Kidney (tissue), 14 donors: ENCODE measurements around the gene KLHL28. TPM values are rescaled to one million over a fixed set of nuclear protein-coding genes. Genes with fewer than 3 reads are reported as not detected.
A peak's percentile ranks its signal among the peaks of the same experiment; 100 is the strongest.

ENCODE experiments used
- DNase-seq, 5 donors: peaks; one replicate each; pipeline ENCODE4 v3.0.0-alpha.2; 2013 to 2020
- FAIRE-seq: peaks from 2 replicates; lab custom pipeline; 2012; peaks lifted over from hg19 to GRCh38; lab: Jason Lieb, UNC
- H3K27ac ChIP-seq, 2 donors: one replicate each; pipeline ENCODE4 v1.7.0; 2013; ENCODE audit warnings: low read depth in 2 of 2, low read length in 2 of 2, inconsistent platforms in 1 of 2
- H3K27me3 ChIP-seq: one replicate; pipeline ENCODE4 v1.7.1; 2013; ENCODE audit warnings: low read length, inconsistent platforms; ENCODE audit not compliant: control insufficient read depth, insufficient read depth
- H3K36me3 ChIP-seq, 3 donors: one replicate each; pipeline versions ENCODE4 v1.7.0 to v1.7.1; 2013; ENCODE audit warnings: low read length in 3 of 3, control low read depth in 1 of 3, inconsistent platforms in 1 of 3; ENCODE audit not compliant: insufficient read depth in 3 of 3, control insufficient read depth in 2 of 3
- H3K4me1 ChIP-seq, 3 donors: one replicate each; pipeline versions ENCODE4 v1.7.0 to v1.7.1; 2013; ENCODE audit warnings: low read length in 3 of 3, inconsistent platforms in 1 of 3, low read depth in 1 of 3; ENCODE audit not compliant: control insufficient read depth in 2 of 3, insufficient read depth in 2 of 3
- H3K4me3 ChIP-seq, 3 donors: one replicate each; pipeline versions ENCODE4 v1.7.0 to v1.8.1; 2013; ENCODE audit warnings: low read length in 3 of 3, control low read depth in 1 of 3, inconsistent platforms in 1 of 3
- H3K9ac ChIP-seq, 3 donors: one replicate each; pipeline versions ENCODE4 v1.7.0 to v1.7.1; 2013; ENCODE audit warnings: low read length in 3 of 3, control low read depth in 1 of 3, inconsistent platforms in 1 of 3
- H3K9me3 ChIP-seq, 3 donors: one replicate each; pipeline versions ENCODE4 v1.7.0 to v1.7.1; 2013; ENCODE audit warnings: low read length in 3 of 3, control low read depth in 1 of 3, inconsistent platforms in 1 of 3; ENCODE audit not compliant: control insufficient read depth in 2 of 3, insufficient read depth in 1 of 3
- CTCF ChIP-seq: IDR thresholded peaks from 3 replicates; pipeline ENCODE4 v1.5.1; 2012; ENCODE audit warnings: mild to moderate bottlenecking, moderate library complexity, borderline replicate concordance; ENCODE audit not compliant: insufficient read depth; ENCODE audit errors: extremely low read depth
- intact Hi-C: fragments of 100-400 bp; cut with DNase I; formaldehyde crosslinking; loops from one replicate; pipeline ENCODE4 v1.11.1; 2022
- polyA plus RNA-seq: library from polyadenylated mRNA; stranded (reverse); fragments of 350-450 nt; fragmentation: Illumina TruSeq; extraction: RNeasy Lipid Tissue Mini Kit (QIAGEN cat#74804); gene quantifications from one replicate; pipeline ENCODE4 v1.2.3, GENCODE V29; 2014; ENCODE audit warnings: low read depth, low replicate concordance; ENCODE audit not compliant: insufficient read depth
- total RNA-seq: library from RNA; stranded (reverse); fragmentation: NEBNext Ultra II Directional; extraction: Animal tissue kit (Norgen Biotek cat#: 25700); gene quantifications from one replicate; pipeline ENCODE4 v1.2.1, GENCODE V29; 2021
- donor health status: control.
- donor health status: control.
- donor health status: control.
- donor health status: control.
- donor health status: control.
- donor health status: DM: yes; HTN: yes; CAD: no.
- donor health status: Normal renal cell carcinoma (clear cell type).

Gene KLHL28
- total and polyA plus RNA-seq, 2 donors from 2014 or later = 1.6 to 16.3 TPM

- Histone ChIP-seq H3K4me1 (peaks cover 0 to 2% (median 0%) of the 10 kb centered on the region in 3 donors), H3K9ac (no peak overlapping the region), H3K27ac (no peak overlapping the region), H3K4me3 (no peak overlapping the region), H3K27me3 (no peaks in the 10 kb centered on the region), H3K36me3 (no peaks in the 10 kb centered on the region), H3K9me3 (no peaks in the 10 kb centered on the region)
- intact Hi-C loops = no loop called here
- DNase-seq (no peak), FAIRE-seq (no peak)
- TF ChIP-seq CTCF = no peak
Measured at GRCh38 chr14:44989497-44990440, 28.0 kb upstream of the KLHL28 start.

GRCh38 chr14:44988694-44989093, 26.9 kb upstream of the KLHL28 start:
- Histone ChIP-seq H3K36me3 (no peaks in the 10 kb centered on the region), H3K27me3 (no peaks in the 10 kb centered on the region), H3K4me3 (no peak overlapping the region), H3K9ac (no peak overlapping the region), H3K4me1 (peaks cover 0 to 2% (median 0%) of the 10 kb centered on the region in 3 donors), H3K9me3 (no peaks in the 10 kb centered on the region), H3K27ac (no peak overlapping the region)
- no peak for FAIRE-seq
- no peak for TF ChIP-seq CTCF
- intact Hi-C loops = no loop called here
- DNase-seq = peak in 4 of 5 donors; percentile 18 to 78 (median 44)

DNA sequence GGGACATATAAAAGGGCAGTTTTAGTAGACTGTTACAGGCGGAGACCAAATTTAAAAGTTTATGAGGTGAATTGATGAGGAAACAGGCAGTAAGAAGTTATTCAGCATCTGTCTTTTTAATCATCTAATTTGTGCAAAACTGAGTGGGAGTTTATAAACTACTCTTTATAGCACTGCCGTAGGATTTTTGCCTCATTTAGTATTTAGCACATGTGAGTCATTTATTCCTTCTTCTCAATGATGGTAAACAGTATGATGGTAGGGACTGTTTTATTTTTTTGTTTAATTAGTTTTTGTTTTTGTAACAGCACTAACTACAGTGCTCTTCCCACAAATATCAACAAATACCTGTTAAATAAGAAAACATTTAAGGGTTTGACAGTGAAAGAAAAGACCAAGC, 20.8 kb upstream of the KLHL28 start:
- intact Hi-C loops = no loop called here
- H3K9ac ChIP-seq = no peak overlapping the region

More for the DNA sequence above, 20.8 kb upstream of the KLHL28 start:
- no peak for DNase-seq
- no peak for FAIRE-seq
- H3K4me1 ChIP-seq = peaks cover 0 to 2% (median 0%) of the 10 kb centered on the region in 3 donors
- no peaks in the 10 kb centered on the region for H3K9me3 ChIP-seq
- H3K4me3 ChIP-seq = no peak overlapping the region
- H3K27ac ChIP-seq = no peak overlapping the region
- TF ChIP-seq CTCF = no peak
- no peaks in the 10 kb centered on the region for H3K27me3 ChIP-seq
- H3K36me3 ChIP-seq = no peaks in the 10 kb centered on the region
